Kasumi-1 (cell line): ENCODE results near the gene SLC7A10.
"Not testable (repeated sequence)": the region's sequence is repeated elsewhere in the genome, so short reads cannot be mapped to it uniquely, and the experiment has no call there.

Source experiments
- DNase-seq, 2 experiments: peaks; one replicate each; lab custom pipeline; 2025; lab: John Stamatoyannopoulos, UW

SLC7A10 gene

GRCh38 chr19:33201886-33202545 is 23.6 kb downstream of the SLC7A10 start:
- no peak for DNase-seq

GRCh38 chr19:33201473-33201872 is 24.2 kb downstream of the SLC7A10 start:
- DNase-seq, result peak; percentile 8 to 15

DNA sequence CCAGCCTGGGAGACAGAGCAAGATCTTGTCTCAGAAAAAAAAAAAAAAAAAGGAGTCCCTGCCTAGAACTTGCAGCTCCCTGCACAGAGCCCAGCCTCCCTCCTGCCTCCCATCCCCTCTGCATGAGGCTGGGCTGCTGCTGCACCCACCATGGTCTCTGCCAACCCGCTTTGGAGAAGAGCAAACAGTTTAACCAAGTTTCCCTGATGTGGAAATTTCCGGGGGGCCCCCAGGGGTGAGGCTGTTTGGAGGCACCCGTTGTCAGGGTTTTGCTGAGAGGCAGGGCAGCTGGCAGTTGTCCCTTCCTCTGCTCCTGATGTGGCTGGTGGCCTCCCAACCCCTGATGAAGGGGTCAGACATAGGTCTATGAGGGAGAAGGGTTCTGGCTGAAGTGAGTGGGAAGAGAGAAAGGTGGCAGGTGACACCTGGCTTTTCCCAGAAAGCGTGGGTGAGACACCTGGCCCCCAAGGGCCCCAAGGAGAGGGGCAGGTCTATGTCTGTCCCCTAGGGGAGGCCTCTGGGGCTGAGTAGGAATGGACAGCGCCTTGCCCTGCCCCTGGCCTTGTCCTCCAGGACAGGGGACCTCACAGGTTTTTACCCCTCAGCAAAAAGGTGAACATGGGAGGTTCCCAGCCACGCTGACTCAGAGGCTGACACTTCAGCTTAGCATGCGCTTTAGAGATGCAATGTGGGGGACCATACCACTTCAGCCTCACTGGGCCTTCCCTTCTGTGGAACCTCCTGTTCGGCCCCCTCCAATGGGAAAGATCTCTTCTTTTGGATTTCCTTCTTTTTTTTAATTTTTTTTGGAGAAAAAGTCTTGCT is 26.0 kb downstream of the SLC7A10 start:
- DNase-seq, result peak; percentile 79 to 82

DNA sequence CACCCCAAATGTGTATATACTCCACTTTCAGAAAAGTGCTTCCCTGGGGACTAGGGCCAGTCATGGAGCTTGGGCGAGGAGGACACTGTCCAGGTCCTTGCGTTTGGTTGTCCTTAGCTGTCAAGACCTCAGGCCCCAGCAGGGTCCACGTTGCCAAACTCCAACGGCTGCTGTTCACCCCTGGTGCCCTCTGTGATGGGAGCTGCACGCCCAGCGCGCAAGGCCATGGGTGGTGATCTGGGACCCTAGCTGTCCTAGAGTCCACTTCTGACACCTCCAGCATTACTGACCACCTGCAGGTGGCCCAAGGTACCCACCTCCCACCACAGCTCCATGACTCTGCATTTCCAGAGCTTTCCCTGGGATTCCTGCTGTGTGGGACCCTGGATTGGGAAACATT is 27.5 kb downstream of the SLC7A10 start:
- DNase-seq, result no peak

DNA sequence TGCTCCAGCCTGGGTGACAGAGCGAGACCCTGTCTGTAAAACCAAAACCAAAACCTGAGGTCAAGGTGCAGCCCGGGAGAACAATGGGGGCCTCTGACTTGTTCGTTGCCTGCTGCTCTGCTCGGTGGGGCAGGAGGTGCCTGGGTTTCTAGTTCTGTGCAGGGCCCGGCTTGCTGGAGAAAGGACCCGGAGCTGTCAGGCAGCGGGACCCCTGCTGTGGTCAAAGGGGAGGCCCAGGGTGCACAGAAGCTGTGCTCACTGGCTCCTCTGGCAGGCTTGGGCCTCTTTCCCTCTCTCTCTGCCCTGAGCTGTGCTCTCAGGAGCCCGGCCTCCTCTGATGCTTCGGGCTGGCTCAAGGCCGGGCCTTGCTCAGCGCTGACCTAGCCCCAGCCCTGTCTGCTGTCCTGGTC is 28.1 kb downstream of the SLC7A10 start:
- DNase-seq, result no peak

GRCh38 chr19:33196446-33197193 is 29.0 kb downstream of the SLC7A10 start:
- DNase-seq, result no peak

GRCh38 chr19:33195645-33196347 is 29.9 kb downstream of the SLC7A10 start:
- no peak for DNase-seq

DNA sequence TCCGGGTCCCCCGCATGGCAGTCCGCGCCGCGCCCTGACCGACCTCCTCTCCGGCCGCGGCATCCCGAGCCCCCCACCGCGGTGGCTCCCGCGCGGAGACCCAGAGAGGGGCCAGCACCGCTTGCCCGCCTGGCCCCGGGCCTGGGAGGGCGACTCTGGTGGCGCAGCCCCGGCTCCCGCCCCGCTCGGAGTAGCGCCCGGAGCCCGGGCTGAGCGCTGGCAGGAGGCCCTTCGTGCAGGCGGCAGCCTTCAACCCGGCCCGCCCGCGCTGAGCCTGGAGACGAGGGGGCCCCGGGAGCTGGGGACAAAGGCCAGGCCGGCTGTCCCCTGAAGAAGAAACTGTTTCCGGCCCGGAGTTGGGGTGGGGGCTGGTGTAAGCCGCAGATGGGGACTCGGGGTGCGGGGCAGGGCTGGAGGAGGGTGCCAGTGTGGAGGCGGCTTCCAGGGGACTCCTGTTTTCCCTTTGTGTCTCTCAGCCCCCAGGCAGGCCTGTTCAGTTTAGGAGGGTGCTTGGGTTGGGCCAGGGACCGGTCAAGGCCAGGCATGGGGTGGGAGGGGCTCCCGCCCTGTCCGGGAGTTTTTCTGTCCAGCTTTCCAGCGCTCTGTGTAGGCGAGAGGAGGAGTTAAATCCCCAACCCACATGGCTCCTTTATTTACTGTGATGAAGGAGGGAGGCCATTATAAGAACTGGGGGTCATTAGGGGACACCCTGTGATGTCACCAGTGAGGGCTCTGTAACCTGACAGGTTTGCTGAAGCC is 30.6 kb downstream of the SLC7A10 start:
- DNase-seq, result peak in 1 of 2 experiments; percentile 6

DNA sequence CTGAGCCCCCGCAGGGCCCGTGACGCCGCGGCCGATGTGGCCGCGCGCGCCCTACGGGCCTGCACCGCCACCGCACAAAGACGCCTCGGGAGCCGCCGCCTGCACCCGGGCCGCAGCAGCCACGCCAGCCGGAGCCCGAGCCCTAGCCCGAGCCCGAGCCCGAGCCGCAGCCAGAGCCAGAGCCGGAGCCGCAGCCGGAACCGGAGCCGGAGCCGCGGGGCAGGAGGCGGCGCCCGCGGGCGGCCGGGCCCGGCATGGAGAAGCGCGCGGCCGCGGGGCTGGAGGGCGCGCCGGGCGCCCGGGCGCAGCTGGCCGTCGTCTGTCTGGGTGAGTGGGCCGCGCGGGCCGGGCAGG is 31.1 kb downstream of the SLC7A10 start:
- no peak for DNase-seq

GRCh38 chr19:33193865-33194362 is 31.7 kb downstream of the SLC7A10 start, which contains the start of gene LRP3:
Gene LRP3, plus strand, starts transcription at chr19:33194330. Its CDS starts 456 bp downstream, at chr19:33194786.
- DNase-seq, result peak; percentile 11 to 34

DNA sequence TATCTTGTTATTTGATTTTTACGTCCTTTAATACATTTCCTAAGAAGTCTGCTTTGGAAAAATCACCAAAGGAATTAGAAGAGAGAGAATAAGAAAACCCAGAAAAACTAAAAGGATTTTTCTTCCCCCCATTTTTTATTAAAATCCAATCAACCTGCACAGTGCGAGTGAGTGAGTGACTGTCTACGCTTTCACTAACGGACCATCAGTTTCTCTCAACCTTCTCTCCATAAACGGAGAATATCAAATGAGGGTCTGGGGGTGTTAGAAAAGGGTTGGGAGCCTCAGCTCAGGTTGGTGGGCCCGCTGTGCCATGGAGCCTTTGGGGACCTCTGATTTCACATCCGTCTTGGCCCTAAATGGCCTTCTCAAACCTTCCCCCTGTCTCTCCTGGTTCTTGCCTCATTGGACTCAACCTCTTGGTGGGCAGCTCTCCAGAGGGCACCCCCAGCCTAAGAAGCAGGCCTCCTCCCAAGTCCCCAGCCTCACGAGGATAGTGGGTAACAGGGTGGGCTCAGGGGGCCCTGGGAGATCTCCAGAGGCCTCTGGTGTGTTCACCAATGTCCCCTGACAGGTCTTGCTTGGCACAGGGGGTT is 32.3 kb downstream of the SLC7A10 start:
- no peak for DNase-seq

DNA sequence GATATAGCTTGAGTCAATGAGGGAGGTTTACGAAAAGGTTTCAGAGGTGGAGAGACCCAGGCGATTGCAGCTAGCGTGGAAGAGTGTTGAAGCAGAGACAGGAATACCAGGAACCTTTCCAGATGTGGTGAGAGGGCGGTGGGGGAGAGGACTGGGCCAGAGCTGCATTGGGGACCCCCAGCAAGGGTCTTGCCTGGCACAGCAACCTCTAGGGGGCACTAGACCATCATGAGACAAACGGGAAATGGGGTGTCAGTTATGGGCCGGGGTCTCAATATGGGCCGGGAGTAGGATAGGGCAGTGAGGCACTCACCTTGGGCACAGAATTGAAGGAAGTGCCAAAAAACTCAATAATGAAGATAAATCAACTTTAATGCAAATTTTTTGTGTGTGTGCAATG is 33.6 kb downstream of the SLC7A10 start:
- peak in 1 of 2 experiments; percentile 4 for DNase-seq

GRCh38 chr19:33191501-33191900 is 34.1 kb downstream of the SLC7A10 start:
- DNase-seq, result no peak

- DNase-seq, result not testable (repeated sequence)
Observed at GRCh38 chr19:33191092-33191491, 34.6 kb downstream of the SLC7A10 start.

DNA sequence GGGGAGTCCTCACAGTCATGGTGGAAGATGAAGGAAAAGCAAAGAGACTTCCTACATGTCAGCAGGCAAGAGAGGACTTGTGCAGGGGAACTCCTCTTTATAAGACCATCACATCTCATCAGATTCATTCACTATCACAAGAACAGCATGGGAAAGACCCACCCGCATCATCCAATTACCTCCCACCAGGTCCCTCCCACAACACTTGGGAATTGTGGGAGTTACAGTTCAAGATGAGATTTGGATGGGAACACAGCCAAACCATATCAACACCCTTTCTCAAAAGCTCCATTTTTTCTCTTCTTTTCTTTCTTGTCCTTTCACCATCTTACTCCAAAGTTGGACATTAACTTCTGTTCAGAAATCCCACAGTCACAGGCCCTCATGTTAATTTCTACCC is 36.2 kb downstream of the SLC7A10 start:
- DNase-seq, result no peak

- peak in 1 of 2 experiments; percentile 45 for DNase-seq
Observed at GRCh38 chr19:33187183-33187540, 38.5 kb downstream of the SLC7A10 start.

GRCh38 chr19:33186431-33187182 is 39.0 kb downstream of the SLC7A10 start:
- peak; percentile 57 to 69 for DNase-seq

DNA sequence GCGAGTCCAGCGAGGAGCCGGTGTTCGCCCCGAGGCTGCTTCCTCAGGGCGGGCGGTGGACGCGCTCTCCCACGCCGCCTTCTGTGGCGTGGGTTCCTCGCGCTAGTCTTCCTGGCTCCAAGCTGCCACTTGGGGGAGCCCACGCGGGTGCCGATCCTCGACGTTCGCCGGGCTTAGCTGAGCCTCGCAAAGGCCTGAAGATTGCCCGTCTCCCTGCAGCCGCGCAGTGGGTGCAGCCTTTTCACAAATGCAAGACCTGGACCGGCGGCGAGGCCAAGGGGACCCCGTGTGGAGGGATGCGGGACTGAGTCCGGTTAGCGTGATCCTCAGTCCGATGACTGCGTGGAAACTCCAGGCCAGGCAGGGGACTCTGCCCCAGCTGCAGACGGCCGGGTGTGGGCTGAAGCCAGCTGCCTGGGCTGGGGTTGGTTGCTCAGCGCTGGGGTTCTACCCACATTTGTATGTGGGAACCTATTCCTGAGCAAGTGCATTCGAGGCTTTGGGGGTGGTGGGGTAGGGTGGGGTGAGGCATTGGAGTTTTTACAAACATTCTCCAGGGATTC is 48.2 kb downstream of the SLC7A10 start:
- DNase-seq, result peak; percentile 42 to 64

- peak; percentile 99 for DNase-seq
Observed at GRCh38 chr19:33176670-33177416, 48.8 kb downstream of the SLC7A10 start.
